Measurements from ENCODE around the gene GDPD5.

DNA sequence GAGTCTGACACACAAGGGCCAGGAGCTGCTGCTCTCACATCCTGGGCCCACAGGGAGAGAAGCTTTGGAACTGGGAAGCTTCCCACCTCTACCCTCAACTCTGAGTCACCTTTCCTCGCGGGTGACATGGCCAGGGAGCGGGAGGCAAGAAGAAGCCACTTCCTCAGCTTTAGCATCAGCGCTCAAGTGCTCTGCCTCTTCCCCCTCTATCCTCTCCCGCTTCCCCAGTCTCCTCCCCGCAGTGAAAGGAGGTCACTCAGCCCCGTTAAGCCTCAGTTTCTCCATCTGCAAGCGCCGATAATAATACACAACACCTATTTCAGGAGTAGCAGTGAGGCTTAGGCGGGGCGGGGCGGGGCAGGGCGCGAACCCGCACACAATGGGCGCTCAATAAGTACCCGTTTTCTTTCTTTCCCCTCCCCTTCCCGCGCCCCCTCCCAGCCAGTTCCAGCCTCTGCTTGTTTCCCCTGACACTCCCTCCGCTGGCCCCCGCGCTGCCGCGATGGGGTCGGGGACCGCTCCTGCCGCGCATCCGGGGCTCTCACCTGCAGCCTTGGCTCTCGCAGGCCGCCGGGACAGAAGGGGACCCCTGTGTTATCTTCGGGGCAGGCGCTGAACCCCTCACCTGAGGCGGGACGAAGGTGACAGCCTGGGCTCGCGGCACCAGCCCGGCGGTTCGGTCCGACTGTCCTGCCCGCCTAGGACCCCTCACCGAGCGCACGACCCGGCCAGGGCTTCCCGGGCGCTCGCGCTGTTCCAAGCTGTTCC is 892 bp downstream of the GDPD5 start:
- TF ChIP-seq POLR2AphosphoS5 (IDR thresholded peaks at IDR 0.05): no peak
- TF ChIP-seq, protein P1, sequence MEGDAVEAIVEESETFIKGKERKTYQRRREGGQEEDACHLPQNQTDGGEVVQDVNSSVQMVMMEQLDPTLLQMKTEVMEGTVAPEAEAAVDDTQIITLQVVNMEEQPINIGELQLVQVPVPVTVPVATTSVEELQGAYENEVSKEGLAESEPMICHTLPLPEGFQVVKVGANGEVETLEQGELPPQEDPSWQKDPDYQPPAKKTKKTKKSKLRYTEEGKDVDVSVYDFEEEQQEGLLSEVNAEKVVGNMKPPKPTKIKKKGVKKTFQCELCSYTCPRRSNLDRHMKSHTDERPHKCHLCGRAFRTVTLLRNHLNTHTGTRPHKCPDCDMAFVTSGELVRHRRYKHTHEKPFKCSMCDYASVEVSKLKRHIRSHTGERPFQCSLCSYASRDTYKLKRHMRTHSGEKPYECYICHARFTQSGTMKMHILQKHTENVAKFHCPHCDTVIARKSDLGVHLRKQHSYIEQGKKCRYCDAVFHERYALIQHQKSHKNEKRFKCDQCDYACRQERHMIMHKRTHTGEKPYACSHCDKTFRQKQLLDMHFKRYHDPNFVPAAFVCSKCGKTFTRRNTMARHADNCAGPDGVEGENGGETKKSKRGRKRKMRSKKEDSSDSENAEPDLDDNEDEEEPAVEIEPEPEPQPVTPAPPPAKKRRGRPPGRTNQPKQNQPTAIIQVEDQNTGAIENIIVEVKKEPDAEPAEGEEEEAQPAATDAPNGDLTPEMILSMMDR (IDR thresholded peaks at IDR 0.05): no peak

Measured in stomach (tissue), 4 donors.